IMR-90 (cell line): ENCODE results near the gene KDELR1.

Source experiments
- CTCF ChIP-seq: conservative IDR thresholded peaks from 2 replicates; pipeline ENCODE4 v1.5.1; 2012; ENCODE audit warnings: mild to moderate bottlenecking, low read depth, low read length, improper control_type of control experiment
- MAZ ChIP-seq: IDR thresholded peaks from 2 replicates; pipeline ENCODE4 v1.6.1; 2012; ENCODE audit warnings: low read depth, mild to moderate bottlenecking, low read length, improper control_type of control experiment, moderate library complexity, borderline replicate concordance
- NFE2L2 ChIP-seq: fragments of 150-350 bp; IDR thresholded peaks from 2 replicates; pipeline ENCODE4 v1.6.1; 2016; ENCODE audit warnings: low read depth, mild to moderate bottlenecking, low read length
- POLR2A ChIP-seq: IDR thresholded peaks from 2 replicates; pipeline ENCODE4 v1.6.1; 2012; ENCODE audit warnings: mild to moderate bottlenecking, low read depth, low read length
- RFX5 ChIP-seq: IDR thresholded peaks from 2 replicates; pipeline ENCODE4 v1.8.0; 2012; ENCODE audit warnings: low read depth, mild to moderate bottlenecking, low read length, moderate library complexity
- USF2 ChIP-seq: fragments of 150-350 bp; IDR thresholded peaks from 2 replicates; pipeline ENCODE4 v1.6.1; 2017; ENCODE audit warnings: mild to moderate bottlenecking, antibody characterized with exemption, low read length, low read depth

- TF ChIP-seq MAZ (no peak), CTCF (no peak), USF2 (no peak), RFX5 (no peak), POLR2A (no peak), NFE2L2 (no peak)
Observed at GRCh38 chr19:48355365-48355954, 35.9 kb downstream of the KDELR1 start.
